Esophagus squamous epithelium (tissue), 4 donors: Measurements from ENCODE around the gene VWA8.

Experiments used
- CTCF ChIP-seq, 6 experiments: fragments of 450-650 bp in 4 of 6; fragments of 200-600 bp in 2 of 6; sonication (generic) in 2 of 6; IDR thresholded peaks; one replicate each; pipeline ENCODE4 v1.5.1; 2016 to 2019; ENCODE audit warnings: antibody characterized with exemption in 6 of 6, mild to moderate bottlenecking in 4 of 6, moderate library complexity in 4 of 6
- POLR2A ChIP-seq, 4 donors: fragments of 450-650 bp; IDR thresholded peaks; one replicate each; pipeline ENCODE4 v1.6.1; 2017; ENCODE audit warnings: antibody characterized with exemption in 4 of 4, mild to moderate bottlenecking in 4 of 4, moderate library complexity in 3 of 4

DNA sequence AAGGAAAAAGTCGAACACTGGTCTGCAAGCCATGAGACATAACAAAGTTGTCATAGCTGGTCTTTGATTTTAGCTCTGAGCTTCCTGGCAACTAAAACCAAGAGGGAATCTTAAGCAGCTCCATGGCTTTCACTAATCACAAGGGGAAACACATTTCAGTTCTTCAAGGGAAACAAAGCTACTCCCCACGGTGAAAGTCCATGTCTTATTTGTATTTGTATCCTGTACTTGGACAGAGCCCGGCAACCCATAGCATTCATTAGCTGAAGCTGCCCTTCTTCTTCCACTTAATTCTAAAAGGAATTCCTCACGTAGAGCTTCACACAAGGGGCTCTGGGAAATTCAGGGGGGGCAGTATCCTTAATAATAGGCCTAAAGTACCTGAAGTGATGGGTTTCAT lies 374.7 kb downstream of the VWA8 start:
- TF ChIP-seq CTCF (IDR thresholded peaks at IDR 0.05) (no peak), POLR2A (IDR thresholded peaks at IDR 0.05) (no peak)
